Left cardiac atrium (tissue), 4 donors: ENCODE data around the gene SMYD4. TPM values are rescaled to one million over a fixed set of nuclear protein-coding genes. Genes with fewer than 3 reads are reported as not detected.

Experiments
- ATAC-seq, 2 donors: fragments of 200-7000 bp; cut with Tn5 transposase; one replicate each; pipeline ENCODE4 v1.9.1; 2020; ENCODE audit warnings: mild to moderate bottlenecking in 2 of 2, moderate library complexity in 2 of 2
- DNase-seq: peaks from one replicate; pipeline ENCODE4 v3.0.0-alpha.2; 2020
- intact Hi-C, 2 donors: fragments of 100-400 bp; cut with DNase I; formaldehyde crosslinking; loops; one replicate each; pipeline versions ENCODE4 v1.14.1 to v1.15.1; 2022 to 2023
- total RNA-seq, 2 donors: library from RNA; stranded (reverse); fragmentation: NEBNext Ultra II Directional; extraction: Animal tissue kit (Norgen Biotek cat#: 25700); gene quantifications; one replicate each; pipeline ENCODE4 v1.2.1, GENCODE V29; 2021
- donor health status: DM: no; HTN: yes; CAD: no.
- donor health status: DM: no; HTN: yes; CAD: no; lungs with severe emphysema.
- donor health status: DM: yes; HTN: yes; CAD: no.
- donor health status: Dilated cardiomyopathy.

SMYD4 gene
- total RNA-seq, 2 donors from 2014 or later = 10.6 to 17.6 TPM

DNA sequence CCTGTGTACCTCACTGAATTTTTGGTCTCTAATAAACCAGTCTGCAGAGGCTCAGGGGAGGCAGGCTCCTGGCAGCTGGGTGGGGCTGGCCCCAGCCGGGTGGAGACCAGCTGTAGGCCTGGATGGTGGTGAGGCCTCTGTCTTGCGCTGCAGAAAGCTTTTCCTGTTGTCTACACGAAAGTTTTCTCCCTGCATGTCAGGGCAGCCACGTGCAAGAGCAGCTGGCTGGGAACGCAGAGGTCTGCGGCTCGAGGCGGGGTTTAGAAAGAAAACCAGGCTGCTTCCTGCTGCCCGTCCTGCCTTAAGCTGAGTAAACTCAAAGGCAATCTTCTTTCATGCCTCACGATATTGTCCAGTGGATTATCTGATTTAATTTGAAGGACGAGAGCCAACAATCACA, 65.4 kb downstream of the SMYD4 start:
- intact Hi-C loops = no loop called here
- ATAC-seq = peak; percentile 60 to 75
- peak; percentile 86 for DNase-seq

DNA sequence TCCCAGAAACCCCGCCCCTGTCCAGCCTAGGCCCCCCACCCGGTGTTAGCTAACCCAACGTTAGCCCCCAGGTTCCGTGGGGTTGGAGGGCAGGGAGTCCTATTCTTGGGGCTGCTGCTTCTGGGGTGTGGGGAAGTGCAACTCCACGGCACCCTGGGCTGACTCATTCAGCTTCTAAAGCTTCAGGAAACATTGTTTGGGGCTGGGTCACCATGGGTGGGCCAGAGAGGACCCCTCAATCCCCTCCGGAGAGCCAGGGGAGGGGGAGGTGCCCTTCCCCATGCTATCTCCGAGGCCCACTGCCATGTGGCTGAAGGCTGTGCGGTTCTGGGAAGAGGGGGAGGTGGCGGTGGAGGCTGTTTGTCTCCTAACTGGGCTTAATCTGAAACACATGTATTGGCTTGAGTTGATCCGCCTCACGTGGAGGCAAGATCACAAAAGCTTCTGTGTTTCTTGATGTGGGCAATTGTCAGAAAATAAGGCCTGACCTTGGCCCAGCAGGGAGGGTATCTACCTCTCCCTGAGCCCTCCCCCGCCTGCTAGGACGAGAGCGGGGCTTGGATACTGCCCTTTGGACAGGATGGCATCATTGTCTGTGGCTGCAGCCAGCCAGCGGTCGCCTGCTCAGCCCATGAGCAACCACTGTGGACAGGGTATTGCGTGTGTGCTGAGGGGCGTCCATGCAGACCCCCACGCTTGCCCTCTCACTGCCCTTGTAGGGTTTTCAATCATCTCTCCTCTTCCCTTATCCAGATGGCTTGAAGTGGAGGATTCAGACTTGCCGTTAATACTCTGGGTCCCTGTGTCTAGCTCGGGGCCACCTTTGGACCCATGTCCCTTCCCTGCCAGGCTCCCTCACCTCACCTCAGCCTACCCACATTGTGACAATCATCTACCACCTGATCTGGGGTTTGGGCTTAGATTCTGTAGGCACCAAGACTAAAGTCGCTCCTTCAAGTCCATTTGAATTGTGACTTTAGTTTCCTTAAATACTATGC, 66.5 kb downstream of the SMYD4 start:
- peak; percentile 66 for DNase-seq
- peak; percentile 47 to 56 for ATAC-seq
- intact Hi-C loops = no loop called here

DNA sequence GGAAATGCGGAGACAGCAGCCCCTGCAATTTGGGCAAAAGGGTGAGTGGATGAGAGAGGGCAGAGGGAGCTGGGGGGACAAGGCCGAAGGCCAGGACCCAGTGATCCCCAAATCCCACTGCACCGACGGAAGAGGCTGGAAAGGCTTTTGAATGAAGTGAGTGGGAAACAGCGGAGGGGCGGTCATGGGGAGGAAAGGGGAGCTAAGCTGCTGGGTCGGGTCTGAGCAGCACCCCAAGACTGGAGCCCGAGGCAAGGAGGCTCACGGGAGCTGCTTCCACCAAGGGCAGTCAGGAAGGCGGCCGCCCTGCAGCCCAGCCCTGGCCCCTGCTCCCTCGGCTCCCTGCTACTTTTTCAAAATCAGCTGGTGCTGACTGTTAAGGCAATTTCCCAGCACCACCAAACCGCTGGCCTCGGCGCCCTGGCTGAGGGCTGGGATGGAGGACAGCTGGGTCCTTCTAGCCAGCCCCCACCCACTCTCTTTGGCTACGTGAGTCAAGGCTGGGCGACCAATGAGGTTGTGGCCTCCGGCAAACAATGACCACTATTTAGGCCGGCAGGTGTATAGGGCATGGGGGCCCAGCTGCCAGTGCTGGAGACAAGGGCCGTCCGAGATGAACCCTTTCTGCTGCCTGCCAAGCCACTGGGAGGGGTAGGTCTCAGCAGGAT, 67.3 kb downstream of the SMYD4 start:
- intact Hi-C loops = no loop called here
- peak; percentile 72 for DNase-seq
- ATAC-seq = peak; percentile 45 to 81

DNA sequence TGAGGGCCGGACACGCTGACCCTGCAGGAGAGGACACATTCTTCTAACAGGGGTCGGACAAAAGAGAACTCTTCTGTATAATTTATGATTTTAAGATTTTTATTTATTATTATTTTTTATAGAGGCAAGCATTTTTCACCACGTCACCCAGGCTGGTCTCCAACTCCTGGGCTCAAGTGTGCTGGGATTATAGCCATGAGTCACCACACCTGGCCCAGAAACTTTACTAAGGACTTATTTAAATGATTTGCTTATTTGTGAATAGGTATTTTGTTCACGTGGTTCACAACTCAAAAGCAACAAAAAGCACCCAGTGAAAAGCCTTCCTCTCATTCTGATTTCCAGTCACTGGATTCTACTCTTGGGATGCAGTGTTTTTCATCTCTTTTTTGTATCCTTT, 70.2 kb downstream of the SMYD4 start:
- ATAC-seq (no peak), DNase-seq (no peak)
- intact Hi-C loops = no loop called here

GRCh38 chr17:1758807-1759206, 70.9 kb downstream of the SMYD4 start:
- no peak for DNase-seq
- ATAC-seq = no peak
- intact Hi-C loops = no loop called here

GRCh38 chr17:1755827-1756262, 73.9 kb downstream of the SMYD4 start:
- no peak for DNase-seq
- intact Hi-C loops = no loop called here
- no peak for ATAC-seq

DNA sequence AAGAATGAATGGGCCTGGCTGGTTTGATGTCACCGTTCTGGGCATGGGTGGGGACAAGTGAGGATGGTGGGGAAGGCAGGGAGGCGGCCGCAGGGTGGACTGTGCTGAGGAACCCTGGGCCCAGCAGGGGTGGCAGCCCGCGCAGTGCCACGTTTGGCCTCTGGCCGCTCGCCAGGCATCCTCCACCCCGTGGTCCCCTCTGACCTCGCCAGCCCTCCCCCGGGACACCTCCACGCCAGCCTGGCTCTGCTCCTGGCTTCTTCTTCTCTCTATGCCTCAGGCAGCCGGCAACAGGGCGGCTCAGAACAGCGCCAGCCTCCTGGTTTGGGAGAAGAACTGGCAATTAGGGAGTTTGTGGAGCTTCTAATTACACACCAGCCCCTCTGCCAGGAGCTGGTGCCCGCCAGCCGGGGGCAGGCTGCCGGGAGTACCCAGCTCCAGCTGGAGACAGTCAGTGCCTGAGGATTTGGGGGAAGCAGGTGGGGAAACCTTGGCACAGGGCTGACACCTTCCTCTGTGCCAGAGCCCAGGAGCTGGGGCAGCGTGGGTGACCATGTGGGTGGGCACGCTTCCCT, 74.4 kb downstream of the SMYD4 start:
- DNase-seq (no peak), ATAC-seq (peak in 1 of 2 donors; percentile 42)
- intact Hi-C loops = no loop called here

- intact Hi-C loops = no loop called here
- ATAC-seq = no peak
- no peak for DNase-seq
Measured at GRCh38 chr17:1754430-1755112, 75.1 kb downstream of the SMYD4 start.

DNA sequence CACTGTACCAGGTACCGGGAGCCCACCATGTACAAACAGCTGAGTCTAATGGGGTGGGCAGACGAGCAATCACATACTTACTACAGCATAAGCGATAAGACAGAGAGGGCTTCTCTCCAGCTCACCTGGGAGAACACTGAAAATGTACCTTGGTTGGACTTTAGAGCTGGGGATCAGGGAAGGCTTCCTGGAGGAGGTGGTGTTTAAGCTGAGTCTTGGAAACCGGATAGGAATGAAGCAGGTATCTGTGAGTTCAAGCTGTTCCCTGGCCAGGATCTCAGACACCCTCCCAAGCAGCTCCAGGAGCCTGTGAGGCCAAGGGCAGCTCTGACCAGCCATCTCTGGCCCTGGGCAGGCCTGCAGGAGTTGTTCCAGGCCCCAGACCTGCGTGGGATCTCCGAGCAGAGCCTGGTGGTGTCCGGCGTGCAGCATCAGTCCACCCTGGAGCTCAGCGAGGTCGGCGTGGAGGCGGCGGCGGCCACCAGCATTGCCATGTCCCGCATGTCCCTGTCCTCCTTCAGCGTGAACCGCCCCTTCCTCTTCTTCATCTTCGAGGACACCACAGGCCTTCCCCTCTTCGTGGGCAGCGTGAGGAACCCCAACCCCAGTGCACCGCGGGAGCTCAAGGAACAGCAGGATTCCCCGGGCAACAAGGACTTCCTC, 75.8 kb downstream of the SMYD4 start:
- intact Hi-C loops = no loop called here
- ATAC-seq = no peak
- DNase-seq = no peak

- intact Hi-C loops = no loop called here
- ATAC-seq (peak in 1 of 2 donors; percentile 71), DNase-seq (no peak)
Measured at GRCh38 chr17:1752425-1753262, 77.1 kb downstream of the SMYD4 start.

DNA sequence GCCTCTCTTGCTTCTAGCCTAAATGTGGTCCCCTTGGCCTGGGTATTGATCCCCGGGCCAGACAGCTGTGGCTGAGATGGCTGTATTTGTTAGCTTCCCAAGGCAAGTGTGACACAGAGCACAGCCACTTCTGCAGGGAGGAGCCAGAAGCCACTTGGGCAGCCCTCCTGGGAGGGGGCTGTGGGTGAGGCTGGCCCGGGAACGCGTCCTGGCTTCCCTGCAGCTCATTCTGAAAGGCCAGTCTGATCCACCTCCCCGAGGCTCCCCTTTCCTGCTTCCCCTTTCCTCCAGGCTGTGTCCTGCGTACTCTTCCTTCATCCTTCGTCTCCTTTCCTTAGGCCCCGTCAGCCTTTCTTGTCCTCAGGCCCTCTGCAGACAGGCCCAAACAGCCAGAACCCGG, 79.1 kb downstream of the SMYD4 start:
- no peak for ATAC-seq
- intact Hi-C loops = no loop called here
- no peak for DNase-seq

DNA sequence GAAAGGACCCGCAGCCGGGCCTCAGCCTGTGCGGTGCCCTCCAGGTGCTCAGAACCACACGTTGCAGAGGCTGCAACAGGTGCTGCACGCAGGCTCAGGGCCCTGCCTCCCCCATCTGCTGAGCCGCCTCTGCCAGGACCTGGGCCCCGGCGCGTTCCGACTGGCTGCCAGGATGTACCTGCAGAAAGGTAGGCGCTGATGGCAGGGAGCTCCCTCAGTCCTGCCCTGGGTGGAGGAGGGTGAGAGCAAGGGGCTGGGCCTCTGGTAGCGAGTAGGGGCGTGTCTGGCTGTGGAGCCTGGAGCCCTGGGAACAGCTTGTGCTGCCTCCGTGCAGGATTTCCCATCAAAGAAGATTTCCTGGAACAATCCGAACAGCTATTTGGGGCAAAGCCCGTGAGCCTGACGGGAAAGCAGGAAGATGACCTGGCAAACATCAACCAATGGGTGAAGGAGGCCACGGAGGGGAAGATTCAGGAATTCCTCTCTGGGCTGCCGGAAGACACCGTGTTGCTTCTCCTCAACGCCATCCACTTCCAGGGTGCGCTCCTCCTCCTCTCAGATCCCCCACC, 82.6 kb downstream of the SMYD4 start:
- intact Hi-C loops = no loop called here
- peak; percentile 21 to 74 for ATAC-seq
- peak; percentile 69 for DNase-seq

GRCh38 chr17:1745513-1746020, 84.1 kb downstream of the SMYD4 start:
- ATAC-seq (no peak), DNase-seq (no peak)
- intact Hi-C loops = no loop called here

DNA sequence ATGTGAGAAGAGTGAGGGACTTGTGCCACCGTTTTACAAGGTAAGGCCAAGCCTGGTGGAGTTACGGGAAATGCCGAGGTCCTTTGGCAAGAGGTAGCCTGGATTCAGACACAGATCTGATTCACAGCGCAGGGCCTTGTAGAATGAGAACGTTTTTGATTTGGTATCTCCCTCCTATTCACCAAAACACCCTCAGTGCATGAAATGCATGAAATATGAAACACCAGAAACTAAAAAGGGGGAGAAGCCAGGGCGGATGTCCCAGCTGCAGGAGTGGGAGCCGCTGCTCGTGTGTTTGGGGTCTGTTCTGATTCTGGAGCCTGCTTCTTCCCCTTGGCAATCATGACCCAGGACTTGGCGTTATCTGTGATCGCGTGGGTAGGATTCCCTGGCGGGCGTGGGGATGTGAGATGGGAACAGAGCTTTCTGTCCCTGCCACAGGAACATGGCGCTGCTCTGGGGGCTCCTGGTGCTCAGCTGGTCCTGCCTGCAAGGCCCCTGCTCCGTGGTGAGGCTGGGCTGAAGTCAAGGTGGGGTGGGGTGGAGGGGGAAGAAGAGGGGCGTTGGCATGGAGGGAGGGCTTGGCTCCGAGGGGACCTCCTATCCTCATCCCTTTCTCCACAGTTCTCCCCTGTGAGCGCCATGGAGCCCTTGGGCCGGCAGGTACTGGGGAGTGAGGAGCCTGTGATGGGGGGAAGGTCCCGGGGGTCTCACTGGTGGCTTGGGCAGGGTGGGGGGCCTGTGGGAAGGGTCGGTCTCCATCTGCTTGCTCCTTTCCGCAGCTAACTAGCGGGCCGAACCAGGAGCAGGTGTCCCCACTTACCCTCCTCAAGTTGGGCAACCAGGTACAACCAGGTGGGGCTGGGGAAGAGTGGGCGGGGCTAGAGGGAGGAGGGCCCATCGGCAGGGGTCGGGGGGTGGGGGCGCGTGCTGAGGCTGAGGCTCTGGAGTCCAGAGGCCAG, 84.9 kb downstream of the SMYD4 start:
- ATAC-seq (peak in 1 of 2 donors; percentile 20), DNase-seq (peak; percentile 24)
- intact Hi-C loops = no loop called here

DNA sequence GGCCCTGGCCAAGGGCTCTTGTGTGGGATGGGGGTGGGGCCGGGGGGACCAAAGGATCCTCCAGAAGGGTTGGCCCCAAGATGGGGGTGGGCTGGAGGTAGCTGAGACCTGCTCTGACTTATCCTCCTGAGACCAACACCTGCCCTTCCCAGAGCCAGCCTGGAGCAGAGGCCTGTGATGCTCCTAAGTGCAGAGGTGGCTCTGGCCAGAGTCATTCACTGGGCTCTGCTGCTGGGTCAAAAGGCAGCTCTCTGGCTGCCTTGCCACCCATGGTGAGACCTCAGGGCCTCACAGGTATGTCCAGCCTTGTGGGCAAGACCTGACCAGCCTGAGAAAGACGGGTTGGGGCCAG, 86.6 kb downstream of the SMYD4 start:
- no peak for DNase-seq
- ATAC-seq = peak in 1 of 2 donors; percentile 28
- intact Hi-C loops = no loop called here

GRCh38 chr17:1742371-1743087, 87.2 kb downstream of the SMYD4 start, which contains the start of gene SERPINF2:
TSS of gene SERPINF2 (plus strand) at chr17:1742871. CDS start at chr17:1744996, 2,125 bp downstream.
- DNase-seq (no peak), ATAC-seq (no peak)
- intact Hi-C loops = no loop called here
